Measurements from ENCODE around the gene SMIM11.
"Not testable (repeated sequence)": the region's sequence is repeated elsewhere in the genome, so short reads cannot be mapped to it uniquely, and the experiment has no call there.

SMIM11 gene, protein sequence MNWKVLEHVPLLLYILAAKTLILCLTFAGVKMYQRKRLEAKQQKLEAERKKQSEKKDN

DNA sequence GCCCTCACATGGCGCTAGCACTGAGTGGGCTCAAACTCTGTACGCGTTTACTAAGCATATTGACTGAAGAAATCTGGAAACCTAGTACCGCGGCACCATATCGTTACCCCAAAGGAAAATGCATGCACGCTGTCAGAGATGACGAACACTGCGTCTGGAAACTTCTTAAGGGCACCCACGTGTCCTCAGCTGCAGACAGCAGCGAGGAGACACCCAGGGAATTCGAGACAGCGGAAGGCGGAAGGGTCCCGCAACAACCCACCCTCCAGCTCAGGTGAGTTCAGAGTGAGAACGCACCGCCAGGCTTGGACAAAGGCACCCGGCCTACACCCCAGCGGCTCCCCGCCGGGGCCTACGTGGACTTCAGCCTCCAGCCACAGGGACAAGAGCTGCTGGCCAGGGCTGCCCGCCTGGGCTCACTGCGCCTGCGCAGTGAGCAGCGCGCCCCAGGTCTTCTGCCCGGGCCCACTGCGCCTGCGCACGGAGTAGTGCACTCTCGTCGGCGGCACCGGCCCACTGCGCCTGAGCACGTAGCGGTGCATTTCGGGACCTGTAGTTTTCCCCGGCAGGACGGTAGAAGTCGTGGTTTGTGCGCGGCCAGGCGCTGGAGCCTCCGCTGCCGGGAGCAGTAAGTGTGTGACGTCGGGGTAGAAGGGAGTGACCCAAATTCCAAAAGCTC, at the start of gene SMIM11:
Gene SMIM11, plus strand, starts transcription at position 568 of the 679 bp plus-strand sequence. CDS start 3,998 bp downstream, outside the sequence.
- not testable (repeated sequence) for DNase-seq (ENCODE audit: low read depth in 2 of 2)

DNA sequence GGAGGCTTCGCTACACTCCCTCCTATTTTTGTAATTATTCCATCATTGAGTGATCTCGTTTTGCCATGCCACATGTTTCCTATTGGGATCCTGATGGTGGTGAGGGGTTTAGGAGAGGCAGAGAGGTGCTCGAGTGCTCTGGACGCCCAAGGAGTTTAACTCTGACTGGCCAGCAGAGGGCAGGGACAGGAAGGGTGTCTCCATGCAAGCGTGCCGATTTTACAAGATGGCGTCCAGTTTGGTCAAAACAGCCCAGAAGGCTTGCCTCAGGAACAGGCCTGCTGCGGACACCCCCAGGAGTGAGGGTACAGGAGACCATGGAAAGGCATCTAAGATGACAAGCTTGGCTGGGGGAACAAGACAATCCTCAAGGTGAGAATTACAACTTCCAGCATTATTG, 45.3 kb upstream of the SMIM11 start:
- DNase-seq (ENCODE audit: low read depth in 2 of 2) = no peak

DNA sequence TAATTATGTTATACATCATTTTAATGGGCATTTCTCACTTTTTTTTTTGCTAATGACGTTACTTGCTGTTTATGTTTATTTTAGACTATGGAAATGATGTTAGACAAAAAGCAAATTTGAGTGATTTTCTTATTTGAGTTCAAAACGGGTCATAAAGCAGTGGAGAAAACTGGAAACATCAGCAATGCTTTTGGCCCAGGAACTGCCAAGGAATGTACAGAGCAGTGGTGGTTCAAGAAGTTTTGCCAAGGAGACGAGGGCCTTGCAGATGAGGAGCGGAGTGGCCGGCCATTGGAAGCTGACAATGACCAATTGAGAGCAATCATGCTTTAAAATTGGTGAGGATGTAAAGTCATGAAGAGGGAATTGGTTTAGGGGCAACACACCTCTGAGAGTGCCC, 43.6 kb upstream of the SMIM11 start:
- no peak for DNase-seq (ENCODE audit: low read depth in 2 of 2)

DNA sequence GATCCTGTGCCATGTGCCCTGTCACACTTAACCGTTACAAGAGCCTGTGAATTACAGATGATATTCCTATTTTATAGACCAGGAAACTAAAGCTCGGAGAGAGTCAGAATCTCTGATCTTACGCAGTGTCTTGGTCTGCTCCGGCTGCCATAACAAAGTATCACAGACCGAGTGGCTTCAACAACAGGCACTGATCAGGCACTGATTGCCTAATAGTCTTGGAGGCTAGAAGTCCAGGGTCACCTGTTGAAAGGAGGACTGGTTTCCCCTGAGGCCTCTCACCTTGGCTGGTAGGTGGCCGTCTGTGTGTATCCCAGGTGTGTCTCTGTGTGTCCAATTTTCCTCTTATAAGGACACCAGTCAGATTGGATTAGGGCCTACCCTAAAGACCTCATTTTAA, 43.0 kb upstream of the SMIM11 start:
- DNase-seq (ENCODE audit: low read depth in 2 of 2) = no peak

DNA sequence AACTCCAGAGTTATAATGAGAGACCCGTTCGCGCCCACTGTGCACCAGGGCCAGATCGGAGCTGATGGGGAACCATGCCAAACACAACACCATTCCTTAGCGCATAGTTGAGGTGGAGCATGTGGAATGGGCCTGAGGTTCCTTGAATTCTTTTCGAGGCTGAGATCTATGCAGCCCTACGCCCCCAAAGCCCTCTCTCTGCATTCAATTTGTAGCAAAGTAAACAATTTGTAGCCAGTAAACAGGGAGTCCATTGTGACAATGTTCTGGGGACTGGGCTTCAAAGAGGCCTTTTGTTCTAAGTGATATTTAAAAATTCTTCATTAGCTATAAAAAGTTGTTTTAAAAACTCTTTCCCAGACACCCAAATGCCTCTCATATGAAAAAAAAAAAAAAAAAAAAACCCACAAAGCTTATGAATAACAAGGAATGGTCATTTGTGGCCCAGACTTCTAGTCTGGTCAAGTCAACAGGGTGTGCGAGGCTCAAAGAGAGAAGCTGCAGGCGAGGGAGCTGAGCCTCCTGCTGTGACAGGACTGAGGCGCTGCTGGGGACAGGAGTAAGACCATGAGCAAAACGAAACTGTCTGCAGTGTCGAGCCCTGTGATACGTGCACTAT, 42.1 kb upstream of the SMIM11 start:
- DNase-seq (ENCODE audit: low read depth in 2 of 2) = no peak

DNA sequence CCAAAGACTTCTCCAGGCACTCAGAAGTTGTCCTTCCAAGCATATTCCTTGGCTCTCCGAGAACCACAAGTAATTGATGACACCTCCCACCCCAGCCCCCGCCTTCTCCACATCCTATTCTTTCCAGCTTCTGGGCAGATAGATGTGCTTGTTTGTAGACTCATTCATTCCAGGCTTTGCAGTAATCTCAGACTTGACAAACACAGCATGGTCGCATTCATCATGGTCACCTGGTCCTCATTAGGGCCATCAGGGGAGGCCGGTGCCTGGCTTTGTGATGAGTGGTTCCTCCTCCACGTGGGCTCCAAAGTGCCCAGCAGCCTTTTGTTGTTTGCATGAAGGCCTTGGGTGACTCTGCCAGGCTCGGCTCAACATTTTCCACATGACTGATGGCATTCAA, 40.0 kb upstream of the SMIM11 start:
- no peak for DNase-seq (ENCODE audit: low read depth in 2 of 2)

DNA sequence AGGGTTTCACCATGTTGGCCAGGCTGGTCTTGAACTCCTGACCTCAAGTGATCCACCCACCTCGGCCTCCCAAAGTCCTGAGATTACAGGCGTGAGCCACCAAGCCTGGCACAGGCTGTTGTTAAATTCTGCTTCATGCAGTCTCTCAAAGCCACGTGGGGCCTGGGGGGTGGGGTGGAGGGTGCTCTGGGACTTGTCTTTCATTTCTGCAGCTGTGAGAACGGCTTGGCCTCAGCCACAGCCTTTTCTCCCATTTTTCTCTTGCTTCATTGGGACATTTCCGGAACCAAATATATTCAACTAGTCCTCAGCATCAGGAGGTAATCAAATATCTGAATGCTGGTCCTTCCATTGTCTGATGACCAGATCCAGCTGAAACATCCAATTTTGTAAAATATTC, 39.1 kb upstream of the SMIM11 start:
- no peak for DNase-seq (ENCODE audit: low read depth in 2 of 2)

DNA sequence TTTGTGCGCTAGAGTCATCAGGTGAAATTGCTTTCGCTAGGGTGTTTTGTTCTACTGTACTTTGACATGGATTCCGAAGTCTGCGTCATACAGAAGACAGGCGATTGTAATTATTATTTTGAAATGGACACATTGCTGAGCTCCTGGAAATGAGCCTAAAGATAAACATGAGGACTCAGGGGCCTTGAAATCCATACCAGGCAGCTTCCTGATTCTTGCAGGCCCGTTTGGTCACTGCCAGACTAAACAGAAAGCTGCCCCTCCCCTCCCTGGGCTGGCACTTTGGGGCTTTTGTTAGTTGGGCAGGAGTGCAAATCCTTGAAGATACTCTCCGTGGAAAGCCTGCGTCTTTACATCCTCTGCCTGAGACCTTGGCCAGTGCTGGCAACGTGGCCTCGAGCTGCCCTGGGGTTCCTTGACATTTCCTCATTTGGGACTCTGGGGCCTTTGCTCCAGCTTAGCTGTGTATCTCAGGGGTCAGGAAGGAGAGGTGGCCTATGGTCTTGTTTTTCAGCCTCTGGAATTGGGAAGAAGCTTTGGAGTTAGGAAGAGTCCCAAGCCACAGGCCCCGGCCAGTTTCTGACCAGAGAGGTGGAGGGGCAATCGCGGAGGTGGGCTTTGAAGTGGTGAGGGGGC, 38.4 kb upstream of the SMIM11 start:
- no peak for DNase-seq (ENCODE audit: low read depth in 2 of 2)

DNA sequence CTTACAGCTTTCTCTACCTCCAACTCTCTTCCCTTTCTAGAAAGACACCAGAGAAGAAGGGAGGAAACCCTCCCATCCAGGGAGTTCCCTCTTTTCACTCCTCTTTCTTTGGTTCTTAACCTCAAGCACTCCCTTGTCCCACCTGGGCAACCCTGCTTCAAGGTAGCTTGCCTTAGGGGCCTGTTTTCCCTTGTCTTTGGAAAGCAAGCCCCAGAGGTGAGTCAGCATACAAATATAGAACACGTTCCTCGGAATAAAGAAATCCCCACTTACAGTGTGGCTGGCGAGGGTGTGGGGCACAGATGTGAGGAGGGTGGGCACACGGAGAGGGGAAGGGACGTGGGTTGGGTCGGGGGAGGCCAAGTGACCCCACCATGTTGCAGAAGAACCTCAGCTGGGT, 37.6 kb upstream of the SMIM11 start:
- DNase-seq (ENCODE audit: low read depth in 2 of 2) = no peak

DNA sequence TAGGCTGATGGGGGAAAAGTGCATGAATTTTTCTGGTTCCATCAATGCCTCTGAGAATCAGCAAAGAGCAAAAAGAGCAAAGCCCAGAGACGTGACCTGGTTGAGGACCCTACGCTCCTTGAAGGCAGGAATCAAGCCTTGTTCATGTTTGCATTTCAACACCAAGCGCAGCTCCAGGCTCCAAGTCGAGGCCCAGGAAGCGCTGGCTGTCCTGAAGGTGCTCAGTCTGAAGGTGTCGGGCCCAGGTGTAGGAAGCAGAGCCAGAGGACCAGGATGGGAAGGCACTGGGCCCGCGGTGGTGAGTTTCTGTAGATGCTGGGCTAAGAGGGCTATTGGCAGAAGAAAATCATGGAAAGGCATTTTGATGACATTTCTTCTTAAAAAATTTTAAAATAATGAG, 37.1 kb upstream of the SMIM11 start:
- DNase-seq (ENCODE audit: low read depth in 2 of 2) = no peak

DNA sequence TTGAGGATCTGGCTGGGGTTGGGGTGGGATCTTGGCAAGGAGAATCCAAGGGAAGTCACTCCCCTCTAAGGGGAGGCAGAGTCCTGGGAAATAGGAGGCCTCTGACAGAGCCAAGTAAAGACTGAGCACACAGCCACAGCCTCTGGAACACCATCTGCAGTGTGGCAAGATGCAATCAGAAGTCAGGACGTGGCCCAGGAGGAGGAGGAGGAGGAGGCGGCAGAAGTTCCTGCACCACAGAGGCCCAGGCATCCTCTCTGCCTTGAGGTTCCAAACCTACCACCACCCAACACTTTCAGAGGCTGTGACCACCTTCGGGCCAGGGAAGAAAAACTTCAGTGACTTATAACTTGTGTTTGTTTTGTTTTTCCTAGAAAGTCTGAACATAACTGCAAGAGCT, 35.2 kb upstream of the SMIM11 start:
- DNase-seq (ENCODE audit: low read depth in 2 of 2) = no peak

DNA sequence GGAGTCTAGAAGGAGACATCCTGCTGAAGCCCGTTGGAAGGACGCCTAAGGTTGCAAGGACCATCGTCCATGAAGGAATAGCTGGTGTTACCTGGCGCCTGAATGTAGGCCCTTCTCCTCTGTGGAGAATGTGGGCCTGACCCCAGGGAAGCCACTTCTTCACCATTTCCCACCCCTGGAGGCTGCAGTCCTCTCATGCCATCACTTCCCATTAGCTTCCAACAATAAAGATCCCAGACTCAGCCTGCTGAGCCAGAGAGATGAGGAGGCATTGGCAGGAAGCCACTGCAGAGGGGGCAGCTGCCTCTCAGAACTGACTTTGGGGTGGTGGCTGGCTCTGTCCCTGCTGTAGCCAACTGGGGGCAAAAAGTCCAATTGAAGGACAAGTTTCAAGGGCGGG, 32.8 kb upstream of the SMIM11 start:
- DNase-seq (ENCODE audit: low read depth in 2 of 2) = no peak

DNA sequence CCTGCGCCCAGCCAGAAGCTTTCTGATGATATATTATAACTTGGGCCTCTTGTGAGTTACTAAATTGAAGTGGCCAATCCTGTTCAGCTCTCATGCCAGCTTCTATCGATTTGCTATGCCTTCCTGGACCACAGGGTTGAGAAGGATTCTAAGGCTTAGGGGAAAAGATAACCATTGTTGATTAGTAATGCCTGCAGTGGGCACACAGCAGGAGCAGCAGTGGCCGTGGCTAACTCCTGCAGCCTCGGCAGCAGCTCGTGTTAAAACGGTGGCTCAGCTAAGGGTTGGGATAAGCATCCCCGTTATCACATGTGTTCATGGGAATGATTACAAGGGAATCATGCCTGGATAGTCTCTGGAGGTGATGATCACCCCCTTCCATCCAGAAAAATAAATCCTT, 32.0 kb upstream of the SMIM11 start:
- no peak for DNase-seq (ENCODE audit: low read depth in 2 of 2)

DNA sequence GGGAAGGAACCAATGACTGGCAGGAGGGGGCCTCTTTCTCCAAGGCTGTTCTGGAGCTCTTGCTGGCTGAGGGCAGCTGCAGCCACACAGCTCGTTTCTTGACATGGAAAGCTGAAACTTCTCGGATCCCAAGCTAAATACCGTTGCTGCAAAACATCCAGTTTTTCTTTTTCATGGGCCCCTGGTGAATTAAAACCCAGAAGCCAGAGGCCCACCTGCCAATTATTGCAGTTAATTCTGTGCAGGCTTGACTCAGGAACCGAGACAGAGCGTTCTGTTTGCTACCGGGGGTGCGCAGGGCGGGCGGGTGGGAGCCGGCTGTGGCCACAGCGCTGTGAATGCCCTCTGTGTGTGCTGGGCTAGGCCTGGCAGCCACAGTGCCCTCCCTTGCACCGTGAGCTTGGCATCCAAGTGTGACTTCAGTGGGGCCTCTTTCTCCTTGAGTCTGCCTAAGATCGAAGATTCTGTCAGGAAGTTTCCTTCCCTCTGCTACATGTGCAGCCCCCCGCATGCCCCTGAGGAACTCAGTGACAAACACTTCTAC, 31.4 kb upstream of the SMIM11 start:
- DNase-seq (ENCODE audit: low read depth in 2 of 2) = no peak

DNA sequence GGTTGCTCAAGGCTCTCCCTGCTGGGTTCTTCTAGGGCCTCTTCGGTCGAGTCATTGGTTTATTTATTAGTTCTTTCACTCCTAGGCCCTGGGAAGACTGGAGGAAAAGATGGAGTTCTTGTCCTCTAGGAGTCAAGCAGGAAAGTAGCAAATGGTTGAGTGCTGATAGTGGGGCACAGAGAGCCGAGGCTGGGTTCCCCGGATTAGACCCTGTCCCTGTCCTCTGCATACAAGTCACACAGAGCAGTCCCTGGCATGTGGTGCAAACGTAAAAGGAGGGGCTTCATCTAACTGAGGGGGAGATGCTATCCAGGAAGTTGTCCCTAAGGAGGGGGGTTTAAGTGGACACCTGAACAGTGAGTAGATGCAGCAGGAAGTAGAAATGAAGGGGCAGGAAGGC, 30.7 kb upstream of the SMIM11 start:
- no peak for DNase-seq (ENCODE audit: low read depth in 2 of 2)

DNA sequence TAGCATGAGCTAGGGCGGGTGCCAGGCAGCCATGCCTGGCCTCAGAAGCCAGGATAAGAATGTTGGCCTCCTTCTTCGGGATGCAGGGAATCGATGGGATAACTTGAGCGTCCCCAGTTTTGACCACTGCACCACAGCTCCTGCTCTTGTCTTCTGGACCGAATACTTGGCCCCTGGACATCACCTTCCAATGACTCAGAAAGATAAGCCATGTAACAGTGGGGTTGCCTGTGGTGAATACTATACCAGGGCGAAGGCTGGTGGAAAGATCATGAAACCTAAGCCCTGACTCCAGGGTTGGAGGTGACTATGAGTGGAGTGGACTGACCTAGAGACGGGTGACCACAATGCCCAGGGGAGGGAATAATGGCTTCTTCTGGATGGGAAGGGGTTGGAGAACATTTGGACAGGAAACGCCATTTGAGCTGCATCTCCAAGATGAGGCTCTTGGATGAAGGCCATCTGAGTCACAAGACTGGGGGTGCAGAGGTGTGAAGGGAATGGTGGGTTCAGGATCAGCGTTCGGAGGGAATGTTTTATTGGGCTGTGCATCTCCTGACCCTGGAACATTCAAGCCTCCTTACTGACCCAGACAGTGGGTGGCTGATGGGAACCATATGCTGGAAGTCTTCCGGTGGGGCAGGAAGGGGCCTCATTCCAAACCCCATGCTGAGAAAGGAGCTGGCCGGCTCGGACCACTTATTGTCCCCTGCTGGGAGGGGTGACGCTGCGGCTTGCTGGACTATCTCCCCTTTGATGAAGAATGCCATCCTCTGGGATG, 30.0 kb upstream of the SMIM11 start:
- DNase-seq (ENCODE audit: low read depth in 2 of 2) = no peak

DNA sequence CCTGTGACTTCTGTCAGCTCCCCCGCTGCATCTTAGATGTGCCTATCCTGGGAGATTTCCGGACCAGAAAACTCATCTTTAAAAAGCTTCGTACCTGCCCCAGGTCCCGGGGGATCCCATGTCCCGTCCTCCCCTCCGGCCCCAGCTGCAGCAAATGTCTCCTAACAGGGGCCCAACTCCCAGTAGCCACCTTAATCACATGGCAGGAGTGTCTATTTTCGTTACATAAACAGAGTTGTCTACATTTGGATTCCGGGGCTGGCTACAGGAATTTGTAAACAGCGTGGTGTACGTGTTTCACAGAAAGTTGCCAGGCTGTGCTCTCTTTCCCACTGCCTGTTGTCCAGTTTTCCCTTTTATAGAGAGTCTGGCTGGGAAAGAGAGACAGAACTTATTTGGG, 29.4 kb upstream of the SMIM11 start:
- no peak for DNase-seq (ENCODE audit: low read depth in 2 of 2)

DNA sequence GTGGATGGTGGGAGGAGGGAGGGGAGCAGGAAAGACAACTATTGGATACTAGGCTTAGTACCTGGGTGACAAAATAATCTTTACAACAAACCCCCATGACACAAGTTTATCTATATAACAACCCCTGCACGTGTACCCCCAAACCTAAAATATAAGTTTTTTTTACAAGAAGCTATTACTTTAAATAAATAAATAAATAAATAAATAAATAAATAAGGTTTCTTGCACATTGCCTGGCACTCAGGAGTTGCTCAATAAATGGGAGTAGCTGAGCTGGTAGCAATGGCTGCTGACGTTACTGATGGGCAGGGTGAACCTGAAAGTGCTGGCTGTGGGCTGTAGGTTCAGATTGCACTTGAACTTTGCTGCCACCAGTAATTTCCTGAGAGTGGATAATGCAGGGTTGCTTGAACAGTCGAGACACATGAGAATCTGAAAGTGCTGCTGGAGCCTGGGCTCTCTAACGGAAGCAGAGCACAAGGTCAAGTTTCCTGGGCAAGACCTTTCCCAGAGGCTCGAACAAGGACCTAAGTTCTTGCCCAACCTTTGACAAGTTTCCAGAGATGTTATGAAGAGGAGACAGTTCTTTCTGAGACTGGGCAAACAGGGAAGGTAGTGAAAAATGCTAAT, 26.3 kb upstream of the SMIM11 start:
- no peak for DNase-seq (ENCODE audit: low read depth in 2 of 2)

DNA sequence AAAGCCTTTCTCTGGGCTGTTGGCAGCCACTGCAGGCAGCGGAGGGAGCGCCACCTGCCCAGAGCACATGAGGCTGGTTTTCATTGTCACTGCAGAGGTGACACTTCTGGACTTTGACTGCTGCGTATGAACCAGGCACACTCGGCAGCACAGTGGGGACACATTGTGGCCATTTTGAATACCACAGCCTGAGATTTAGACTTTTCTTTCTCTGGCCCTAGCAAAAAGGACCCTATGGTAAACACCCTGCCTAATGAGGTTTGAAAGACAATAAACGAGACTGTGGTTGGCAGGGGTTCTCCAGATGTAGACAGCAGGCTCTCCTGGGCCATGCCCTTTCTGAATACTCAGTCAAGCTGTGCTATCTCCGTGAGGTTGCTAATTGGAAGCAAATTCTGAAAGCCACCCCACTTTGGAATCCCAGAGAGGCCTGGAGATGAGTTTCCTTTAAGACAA, 23.5 kb upstream of the SMIM11 start:
- no peak for DNase-seq (ENCODE audit: low read depth in 2 of 2)

DNA sequence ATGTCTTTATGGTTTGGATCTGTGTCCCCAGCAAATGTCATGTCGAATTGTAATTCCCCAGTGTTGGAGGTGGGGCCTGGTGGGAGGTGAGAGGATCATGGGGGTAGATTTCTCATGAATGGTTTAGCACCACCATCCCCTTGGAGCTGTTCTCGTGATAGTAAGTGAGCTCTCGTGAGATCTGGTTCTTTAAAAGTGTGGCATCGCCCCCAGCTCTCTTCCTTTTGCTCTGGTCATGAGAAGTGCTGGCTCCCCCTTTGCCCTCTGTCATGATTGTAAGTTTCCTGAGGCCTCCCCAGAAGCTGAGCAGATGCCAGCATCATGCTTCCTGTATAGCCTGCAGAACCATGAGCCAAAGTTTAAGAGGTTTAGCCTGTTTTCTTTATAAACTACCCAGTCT, 22.8 kb upstream of the SMIM11 start:
- DNase-seq (ENCODE audit: low read depth in 2 of 2) = no peak

DNA sequence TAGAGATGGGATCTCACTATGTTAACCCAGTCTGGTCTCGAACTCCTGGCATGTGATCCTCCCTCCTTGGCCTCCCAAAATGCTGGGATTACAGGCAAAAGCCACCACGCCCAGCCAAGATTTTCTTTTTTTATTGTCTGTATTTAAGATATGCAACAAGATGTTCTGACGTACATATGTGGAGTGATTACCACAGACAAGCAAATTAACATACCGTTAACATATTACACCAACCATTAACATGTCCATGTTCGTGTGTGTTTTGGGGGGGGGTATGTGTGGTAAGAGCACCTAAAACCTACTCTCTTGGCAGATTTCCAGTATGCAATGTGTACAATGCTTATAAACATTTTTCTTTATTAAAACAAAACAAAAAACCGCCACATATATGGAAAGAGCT, 22.1 kb upstream of the SMIM11 start:
- DNase-seq (ENCODE audit: low read depth in 2 of 2) = no peak

DNA sequence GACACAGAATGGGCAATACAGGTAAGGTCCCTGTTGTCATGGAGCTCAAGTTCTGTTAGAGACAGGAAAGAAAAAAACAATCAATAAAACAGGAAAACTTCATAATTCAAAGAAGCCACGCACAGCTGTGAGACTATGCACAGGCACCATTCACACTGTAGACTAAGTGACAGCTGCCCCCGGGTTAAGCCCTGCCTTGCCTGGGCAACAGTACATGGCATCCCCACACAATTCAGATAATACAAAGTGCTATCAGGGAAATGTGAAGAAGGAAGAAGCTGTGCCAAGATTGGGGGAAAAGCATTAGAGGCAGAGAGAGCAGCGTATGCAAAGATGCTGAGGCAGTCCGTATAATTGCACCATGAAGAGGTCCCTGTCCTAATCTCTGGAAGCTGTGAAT, 20.5 kb upstream of the SMIM11 start:
- no peak for DNase-seq (ENCODE audit: low read depth in 2 of 2)

Data from stimulated activated CD8-positive, alpha-beta memory T cell treated with anti-CD3 and anti-CD28 coated beads, Interleukin-7, amount 100 ng/mL, for 4 hours (primary cell).